GM04504 (cell line): ENCODE measurements around the gene SLC9A9.

Experiments
- DNase-seq: peaks from one replicate; pipeline ENCODE4 v3.0.0-alpha.2; 2012; ENCODE audit warnings: low read depth

SLC9A9 gene

DNA sequence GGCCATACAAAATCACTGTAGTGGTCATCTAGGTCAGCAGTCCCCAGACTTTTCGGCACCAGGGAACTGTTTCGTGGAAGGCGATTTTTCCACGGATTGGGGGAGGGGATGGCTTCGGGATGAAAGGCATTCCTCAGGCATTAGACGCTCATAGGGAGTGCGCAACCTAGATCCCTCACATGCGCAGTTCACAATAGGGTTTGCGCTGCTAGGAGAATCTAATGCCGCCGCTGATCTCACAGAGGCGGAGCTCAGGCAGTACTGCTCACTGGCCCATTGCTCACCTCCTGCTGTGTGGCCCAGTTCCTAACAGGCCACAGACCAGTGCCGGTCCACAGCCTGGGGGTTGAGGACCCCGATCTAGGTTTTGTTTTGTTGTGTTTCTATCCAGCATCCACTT is 200.1 kb downstream of the SLC9A9 start:
- no peak for DNase-seq

DNA sequence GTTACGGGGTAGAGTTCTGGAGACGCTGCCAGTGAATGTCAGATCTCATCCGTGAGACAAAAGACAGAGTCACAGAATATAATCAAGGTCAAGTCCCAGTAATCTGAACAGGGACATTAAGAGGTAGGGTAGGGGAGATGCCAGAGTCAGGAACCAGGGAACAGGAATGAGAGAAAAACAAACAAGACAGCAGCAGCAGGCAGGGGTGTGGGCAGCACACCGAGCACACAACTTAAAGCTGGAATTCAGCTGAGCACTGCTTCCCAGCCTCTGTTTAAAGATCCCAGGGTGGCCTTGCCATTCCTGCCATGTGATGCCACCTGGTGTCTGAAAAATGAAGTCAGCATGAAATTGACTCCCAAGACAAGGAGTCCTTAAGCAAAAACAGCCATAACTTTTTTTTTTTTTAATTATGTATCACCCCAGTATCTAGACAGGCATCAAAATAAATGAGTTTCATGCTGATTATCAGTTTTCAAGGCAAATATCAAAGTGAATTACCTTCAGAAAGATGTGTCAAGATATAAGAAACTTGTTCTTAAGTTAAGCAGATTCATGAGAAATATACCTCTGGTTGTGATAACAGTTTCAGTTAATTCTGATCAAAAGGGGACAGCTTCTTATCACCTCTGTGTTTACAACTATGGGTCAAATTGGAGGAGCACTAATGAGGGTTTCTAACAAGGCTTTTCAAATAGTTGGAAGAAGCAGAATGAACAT is 203.7 kb downstream of the SLC9A9 start:
- DNase-seq, result peak; percentile 50

DNA sequence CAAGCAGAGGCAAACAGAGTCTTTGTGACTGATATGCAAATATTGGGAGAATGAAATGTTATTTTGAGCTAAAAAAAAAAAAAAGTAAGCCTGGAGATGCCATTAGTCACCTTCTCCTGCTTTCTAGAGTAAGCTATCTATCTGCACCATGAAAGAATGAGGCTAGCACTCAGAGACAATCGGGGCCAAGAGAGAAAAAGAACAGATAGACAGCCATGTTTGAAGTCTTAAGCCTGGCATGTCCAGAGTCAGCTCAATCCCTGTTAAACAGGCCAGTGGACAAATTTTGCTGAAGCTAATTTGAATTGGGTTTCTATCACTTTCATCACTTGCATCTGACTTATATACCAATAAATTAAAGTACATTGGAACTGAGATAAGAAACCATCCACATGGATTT is 204.4 kb downstream of the SLC9A9 start:
- no peak for DNase-seq

DNA sequence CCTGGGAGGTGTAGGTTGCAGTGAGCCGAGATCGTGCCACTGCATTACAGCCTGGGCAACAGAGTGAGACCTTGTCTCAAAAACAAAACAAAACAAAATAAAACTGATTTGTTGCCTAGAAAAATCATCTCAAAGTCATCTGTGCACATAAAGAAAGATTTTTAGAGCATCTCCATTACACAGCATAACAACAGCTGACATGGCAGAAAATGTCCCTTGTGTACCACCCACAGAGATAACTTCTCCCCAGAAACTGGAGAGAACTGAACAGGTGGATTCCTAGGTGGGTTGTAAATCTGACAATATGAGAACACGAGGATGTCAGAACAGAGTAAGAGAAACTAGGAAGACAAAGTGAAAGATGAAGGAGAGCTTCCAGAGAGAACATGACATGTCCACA is 207.5 kb downstream of the SLC9A9 start:
- DNase-seq, result no peak

DNA sequence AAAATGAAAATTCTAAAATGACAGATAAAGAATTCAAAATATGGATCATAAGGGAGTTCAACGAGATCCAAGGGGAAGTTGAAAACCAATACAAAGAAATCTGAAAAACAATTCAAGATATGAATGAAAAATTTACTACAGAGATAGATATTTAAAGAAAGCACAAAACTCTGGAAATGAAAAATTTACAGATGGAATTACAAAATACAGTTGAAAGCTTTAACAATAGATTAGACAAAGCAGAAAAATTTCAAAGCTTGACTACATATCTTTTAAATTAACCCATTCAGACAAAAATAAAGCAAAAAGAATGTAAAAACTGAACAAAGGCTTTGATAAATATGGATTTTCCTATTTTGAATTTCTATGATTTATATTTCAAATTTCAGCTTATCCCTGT is 211.1 kb downstream of the SLC9A9 start:
- no peak for DNase-seq

DNA sequence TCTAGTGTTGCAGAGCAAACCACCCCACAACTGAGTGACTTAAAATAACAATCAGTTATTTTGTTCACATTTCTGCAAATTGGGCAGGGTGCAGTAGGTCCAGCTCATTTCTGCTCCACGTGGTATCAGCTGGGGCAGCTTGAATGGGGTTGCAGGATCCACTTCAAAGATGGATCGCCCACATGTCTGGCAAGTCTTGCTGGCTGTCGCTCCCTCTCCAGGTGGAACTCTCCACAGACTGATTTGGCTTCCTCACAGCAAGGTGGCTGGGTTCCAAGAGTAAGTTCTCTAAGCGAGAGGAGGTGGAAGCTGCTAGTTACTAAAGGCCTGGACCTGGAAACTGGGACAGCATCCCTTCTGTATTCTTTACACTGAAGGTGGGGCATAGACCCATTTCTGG is 213.3 kb downstream of the SLC9A9 start:
- no peak for DNase-seq

DNA sequence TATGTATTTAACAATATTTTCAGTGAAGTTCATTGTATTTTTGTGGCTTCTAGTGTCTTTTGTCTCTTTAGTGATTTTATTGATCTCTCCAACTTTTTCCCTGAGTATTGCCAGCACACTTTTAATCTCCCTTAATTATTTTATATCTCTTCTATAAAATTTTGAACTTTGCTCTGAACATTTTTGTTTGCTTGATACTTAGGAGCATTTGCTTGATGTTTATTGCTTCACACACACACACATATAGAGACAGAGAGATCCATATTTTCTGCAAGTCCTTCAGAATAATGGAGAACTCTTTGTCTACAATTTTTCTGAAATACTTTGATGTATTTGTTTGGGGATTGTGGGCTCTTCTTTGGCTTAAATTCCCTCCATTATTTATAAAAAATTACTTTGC is 213.8 kb downstream of the SLC9A9 start:
- no peak for DNase-seq

DNA sequence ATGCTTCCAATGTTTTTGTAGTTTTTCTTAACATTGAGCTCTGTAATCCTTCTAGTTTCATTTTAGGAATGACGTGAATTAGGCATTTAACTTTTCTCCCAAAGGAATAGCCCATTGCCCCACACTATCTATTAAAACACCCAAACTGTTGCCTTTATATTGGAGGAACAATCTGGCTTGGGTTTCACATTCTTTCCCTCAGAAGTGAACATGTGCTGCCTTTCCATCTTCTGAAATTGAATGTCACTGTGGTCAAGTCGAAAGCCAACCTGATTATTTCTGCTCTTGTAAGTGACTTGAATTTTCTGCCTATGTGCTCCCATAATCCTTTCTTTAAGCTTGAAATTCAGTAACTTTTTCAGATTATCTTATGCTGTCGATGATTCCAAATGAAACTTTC is 214.5 kb downstream of the SLC9A9 start:
- no peak for DNase-seq

DNA sequence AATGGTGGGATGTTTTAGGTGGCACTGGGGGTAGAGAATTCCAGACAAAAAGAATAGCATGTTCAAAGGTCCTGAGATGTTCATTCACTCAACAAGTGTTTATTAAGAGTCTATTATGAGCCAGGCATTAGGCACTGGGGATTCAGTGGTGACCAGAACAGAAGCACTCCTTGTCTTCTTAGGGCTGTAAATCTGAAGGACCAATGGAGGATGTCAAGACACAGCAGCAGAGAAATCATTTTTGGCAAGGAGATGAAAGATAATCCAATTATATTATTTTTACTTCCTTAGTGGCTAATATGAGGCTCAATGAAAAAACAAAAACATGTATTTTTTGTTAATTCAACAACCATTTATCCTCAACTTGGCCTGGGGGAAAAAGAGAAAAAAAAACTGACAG is 218.5 kb downstream of the SLC9A9 start:
- DNase-seq, result no peak

DNA sequence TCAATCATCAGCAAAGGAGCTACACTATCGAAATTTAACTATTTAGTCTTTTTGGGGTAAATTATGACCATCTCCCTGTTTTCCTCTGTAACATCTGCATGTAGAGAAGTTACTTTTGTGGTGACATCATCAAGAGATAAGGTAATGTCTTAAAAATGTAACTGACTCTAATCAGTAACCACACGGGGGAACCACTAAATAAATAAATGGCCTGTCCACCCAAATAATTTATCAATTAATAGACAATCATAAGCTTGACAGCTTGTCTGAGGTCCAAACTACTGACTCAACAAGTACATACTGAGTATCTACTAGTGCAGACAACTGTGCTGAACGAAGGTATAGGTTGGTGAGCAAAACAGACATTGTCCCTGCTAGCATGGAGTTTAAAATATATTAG is 219.3 kb downstream of the SLC9A9 start:
- DNase-seq, result no peak

DNA sequence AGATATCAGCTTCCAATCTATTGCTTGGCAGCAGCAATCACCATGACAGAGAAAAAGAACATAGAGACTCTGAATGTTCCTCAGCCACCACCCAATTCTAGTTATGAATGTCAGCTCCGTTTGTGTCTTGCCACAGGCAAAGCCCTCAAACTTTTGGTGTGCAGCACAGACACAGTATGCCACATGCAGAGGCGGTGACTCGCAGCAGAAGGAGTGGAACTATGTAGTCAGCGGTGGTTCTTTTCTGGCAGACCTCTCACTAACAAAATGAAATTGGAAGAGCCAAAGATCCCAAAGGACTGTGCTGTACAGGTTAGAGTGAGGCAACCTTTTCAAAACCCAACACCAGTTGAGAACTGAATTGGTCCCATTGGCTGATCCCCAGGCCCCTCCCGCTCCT is 220.9 kb downstream of the SLC9A9 start:
- DNase-seq, result no peak

DNA sequence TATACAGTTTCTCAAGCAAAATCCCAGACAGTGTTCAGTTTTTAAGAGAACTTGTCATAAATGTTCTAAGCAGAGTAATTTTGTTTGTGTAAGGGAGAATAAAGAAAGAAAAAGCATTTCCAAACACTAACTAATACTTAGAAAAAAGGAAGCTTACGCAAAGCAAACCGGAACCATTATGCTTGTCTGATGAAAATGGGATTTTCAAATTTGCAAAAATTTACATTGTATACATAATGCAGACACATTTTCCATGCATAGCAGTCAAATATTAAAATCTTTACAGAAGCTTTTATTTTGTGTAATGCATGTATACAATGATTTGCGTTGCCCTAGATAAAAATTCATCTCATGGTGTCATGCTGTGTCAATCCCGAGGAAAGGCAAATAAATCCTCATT is 229.0 kb downstream of the SLC9A9 start:
- DNase-seq, result no peak

DNA sequence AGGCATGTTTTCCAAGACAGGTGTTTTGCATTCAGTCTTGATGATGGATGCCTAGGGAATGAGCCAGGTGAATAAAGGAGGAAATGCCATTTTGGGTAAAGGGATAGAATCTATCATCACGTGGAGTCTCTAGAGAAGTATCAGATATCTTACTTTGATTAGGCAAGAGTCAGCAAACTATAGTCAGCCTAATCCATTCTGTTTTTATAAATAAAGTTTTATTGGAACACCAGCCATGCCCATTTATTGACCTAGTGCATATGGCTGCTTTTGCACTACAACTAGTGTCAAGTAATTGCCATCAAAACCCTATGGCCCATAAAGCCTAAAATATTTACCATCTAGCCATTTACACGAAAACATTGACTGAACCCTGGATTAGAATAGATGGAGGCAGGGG is 231.2 kb downstream of the SLC9A9 start:
- DNase-seq, result no peak

DNA sequence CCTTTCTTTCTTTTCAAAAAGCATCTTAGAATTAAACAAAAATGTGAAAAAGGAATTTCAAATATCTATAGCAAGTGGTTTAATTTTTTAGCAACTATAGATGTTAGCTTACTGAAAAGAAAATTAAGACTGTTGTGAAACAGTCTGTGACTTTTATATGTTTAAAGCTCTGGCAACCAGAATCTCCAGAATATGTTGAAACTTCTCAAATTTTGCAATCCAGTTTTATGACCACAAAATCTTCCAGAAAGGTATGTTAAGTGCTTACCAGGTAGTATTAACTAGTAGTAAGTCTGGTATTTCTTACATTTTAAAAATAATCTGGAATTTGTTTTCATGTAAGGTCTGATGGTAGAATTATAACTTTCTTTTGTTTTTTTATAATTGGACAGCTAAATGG is 235.0 kb downstream of the SLC9A9 start:
- DNase-seq, result no peak

DNA sequence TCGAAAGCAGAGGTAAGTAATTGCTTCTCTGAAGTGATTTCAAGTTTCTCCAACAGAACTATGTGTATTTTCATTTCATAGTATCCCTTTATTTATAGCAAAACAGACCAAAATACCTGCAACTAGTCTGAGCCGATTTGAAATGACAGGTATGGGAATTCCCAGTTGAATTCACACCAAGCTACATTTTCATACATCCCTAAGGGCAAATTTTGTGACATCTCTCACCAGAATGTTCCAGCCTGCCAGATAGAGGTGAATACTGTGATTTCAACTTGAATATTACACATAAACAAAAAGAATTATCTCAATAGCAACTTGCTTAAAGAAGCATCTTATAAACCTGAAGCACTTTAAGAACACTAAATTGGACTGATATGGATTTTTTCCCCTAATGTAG is 235.7 kb downstream of the SLC9A9 start:
- no peak for DNase-seq

DNA sequence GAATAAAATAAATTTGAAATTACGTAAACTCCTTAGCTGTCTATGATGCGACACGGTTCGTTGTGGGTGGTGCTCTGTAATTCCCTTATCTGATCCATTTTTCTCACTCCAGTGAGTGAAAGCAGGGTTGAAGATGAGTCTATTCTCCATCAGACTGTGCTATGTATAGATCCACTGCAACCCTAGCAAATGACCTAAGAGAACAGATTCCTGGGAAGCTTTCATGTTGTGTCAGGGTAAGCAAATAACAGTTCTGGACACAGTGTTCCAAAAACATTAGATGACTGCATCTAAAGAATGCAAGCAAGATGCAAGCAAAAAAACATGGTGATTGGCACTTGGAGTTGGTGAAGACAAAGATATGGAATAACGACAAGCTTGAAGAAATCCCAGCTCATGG is 239.3 kb downstream of the SLC9A9 start:
- DNase-seq, result no peak

DNA sequence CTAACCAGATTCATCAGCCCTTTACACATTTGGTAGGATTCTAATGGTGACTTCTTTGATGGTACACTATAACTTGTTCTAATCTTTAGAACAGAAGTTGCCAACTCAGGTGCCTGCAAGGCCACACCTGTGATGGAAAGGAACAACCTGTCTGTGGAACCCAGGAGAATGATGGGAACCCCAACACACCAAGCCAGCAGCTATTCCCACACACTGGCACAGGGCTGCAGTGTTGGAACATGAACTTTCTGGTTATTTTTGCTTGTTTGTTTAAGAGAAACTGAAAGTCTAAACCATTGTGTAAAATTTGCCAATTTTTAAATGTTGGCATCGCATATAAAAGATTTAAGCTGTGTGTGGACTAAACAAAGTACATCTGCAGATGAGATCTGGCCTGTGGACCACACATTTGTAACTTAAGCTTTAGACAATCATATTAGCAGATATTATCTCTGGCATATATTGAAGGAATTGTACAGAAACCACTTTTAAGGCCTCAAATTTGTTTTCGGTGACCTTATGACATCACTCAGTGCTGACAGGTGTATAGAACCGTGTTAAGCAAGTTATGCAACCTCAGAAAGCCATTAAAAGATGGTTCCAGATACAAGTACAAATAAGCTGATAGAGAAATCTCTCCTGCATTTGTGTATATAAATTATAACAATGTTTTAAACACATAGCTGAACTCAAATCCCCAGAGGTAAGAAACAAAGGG is 242.9 kb downstream of the SLC9A9 start:
- DNase-seq, result no peak

DNA sequence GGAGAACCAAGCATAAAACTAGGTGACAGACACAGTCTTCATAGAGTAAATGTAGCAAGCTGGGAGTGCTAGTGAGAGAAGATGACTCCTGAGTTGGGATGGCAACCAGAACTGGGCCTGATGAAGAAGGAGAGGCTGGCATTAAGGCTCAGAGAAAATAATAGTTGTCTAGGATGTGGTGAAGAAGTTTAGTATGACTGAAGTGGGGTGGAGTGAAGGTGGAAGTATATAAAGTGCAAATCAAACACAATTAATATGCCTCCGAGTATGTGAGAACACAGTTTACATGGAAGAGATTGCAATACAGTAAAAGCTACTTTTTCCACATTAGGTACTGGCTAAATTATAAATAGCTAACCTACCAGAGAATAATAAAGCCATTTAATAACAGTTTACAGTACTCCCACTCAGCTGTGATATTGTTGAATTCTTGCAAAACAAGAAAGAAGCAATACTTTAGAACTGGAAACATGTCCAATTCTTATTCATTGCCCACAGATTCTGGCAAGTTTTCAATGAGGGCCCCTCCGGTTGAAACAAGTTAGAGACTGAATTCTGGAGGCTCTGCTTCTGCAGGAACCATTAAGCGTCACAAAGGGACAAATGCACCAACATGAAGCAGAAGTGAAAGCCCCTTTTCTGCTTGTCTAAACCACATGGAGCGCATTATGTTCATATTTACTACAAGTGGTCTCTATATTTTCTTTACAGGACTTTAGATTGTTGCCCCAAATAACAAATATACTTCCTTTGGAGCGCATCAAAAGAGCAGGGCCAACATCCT is 243.7 kb downstream of the SLC9A9 start:
- no peak for DNase-seq

DNA sequence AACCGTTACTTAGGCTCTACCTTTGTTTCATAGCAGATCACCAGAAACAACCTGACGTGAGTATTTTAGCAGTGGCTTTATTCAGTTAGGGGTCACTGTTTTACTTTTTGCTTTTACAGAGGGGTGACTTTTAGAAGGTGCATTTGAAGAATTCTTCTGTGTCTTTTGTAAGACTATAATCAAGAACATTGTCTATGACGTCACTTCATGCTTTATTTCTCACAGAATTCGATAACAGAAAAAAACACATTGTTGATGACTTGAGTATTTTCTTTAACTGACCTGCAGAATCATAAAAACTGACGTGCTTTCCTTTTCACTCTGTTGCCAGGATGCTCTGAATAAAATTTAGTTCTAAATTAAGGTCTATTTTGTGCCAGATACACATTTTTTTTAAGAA is 244.5 kb downstream of the SLC9A9 start:
- DNase-seq, result no peak

DNA sequence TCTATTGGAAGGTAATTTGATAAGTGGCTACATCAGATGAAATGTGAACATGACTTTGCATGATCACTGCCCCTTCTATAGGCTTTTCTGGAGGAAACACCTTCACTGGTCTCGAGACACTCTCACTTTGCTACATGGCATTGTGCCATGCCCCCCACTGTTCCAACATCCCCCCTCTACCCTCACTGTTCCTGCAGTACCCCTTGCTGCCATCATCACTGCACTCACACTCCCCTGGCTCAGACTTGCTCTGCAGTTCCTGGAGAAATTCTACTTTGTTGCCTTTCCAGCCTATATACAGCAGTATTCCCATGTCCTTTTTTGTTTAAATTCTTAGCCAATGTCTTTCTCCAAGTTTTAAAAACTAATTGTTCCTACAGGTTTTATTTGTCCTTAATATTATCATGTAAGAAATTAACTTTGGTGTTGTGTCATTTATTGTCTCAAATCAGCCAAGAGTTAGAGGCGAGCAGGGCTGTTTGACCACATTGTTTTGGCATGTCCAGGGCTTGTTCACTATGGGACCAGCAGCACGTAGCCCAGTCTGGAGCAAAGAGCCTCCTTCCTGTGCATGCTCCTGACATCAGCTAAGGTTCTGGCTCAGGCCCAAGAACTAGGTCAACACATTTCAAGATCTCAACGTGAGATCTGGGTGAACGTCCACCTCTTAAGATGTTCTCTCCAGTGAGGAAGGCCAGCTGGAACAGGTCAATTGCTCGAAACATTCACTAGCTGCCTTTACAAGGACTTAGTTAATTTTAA is 246.4 kb downstream of the SLC9A9 start:
- no peak for DNase-seq

DNA sequence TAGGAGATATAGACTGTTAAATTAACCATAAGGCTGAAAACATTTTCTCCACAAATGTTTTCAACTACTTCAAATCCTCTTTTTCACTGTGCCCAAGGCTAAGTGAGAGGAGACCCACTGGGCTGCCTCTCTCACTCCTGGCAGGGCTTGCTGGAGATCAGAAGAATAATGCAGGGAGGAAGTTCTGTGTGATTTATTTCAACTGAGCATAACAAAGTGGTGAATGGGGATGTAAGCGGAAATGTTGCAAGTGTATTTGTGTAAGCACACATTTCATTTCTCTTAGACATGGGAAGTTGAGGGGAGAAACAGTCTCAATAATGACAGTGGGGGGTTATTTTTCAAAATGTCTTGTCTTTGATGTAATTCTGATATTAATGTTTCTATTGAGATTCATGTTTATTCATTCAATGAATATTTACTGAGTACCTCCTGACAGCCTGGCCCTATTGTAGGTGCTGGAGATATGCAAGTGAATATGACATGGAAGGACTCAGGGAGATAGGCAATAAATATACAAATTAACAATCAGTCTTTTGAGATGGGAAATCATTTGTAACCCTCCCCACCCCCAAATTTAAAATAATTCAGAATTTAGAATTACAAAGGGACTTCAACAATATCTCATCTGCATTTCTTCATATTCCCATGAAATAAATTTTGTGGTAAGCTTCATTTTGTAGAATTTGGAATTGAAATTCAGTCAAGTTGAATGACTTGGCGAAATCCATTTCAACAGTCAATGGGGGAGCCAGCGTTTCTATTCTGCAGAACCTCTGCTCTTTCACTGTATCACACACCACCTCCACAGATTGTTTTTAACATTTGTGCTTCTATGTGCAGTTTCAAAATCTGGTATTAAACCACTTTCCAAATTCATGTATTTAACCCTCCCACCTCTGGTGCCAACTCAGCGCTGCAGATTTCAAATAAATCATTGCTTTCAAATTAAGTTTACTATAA is 247.2 kb downstream of the SLC9A9 start:
- DNase-seq, result no peak
